SJSA1 (cell line): ENCODE results near the gene KRTAP5-4. TPM values are rescaled to one million over a fixed set of nuclear protein-coding genes. Genes with fewer than 3 reads are reported as not detected.
"Not testable (repeated sequence)": the region's sequence is repeated elsewhere in the genome, so short reads cannot be mapped to it uniquely, and the experiment has no call there.

Source experiments
- DNase-seq, 2 experiments: peaks; one replicate each; pipeline ENCODE4 v3.0.0-alpha.2; 2015 to 2020; ENCODE audit warnings: low spot score in 2 of 2, low read depth in 1 of 2
- H3K27ac ChIP-seq: fragments of 250-450 bp; sonication (Bioruptor Pico); 2 replicates; pipeline ENCODE4 v1.5.1; 2020; ENCODE audit warnings: mild to moderate bottlenecking, moderate library complexity
- H3K27me3 ChIP-seq: fragments of 250-450 bp; sonication (Bioruptor Pico); replicated peaks from 2 replicates; pipeline ENCODE4 v1.5.1; 2020; ENCODE audit warnings: mild to moderate bottlenecking, moderate library complexity
- H3K36me3 ChIP-seq: fragments of 250-450 bp; sonication (Bioruptor Pico); 2 replicates; pipeline ENCODE4 v1.5.1; 2020; ENCODE audit warnings: mild to moderate bottlenecking
- H3K4me1 ChIP-seq: fragments of 250-450 bp; sonication (Bioruptor Pico); replicated peaks from 2 replicates; pipeline ENCODE4 v1.6.1; 2021; ENCODE audit warnings: mild to moderate bottlenecking
- H3K4me3 ChIP-seq: fragments of 250-450 bp; sonication (Bioruptor Pico); 2 replicates; pipeline ENCODE4 v1.5.1; 2020; ENCODE audit warnings: mild to moderate bottlenecking
- H3K9me3 ChIP-seq: fragments of 250-450 bp; sonication (Bioruptor Pico); replicated peaks from 2 replicates; pipeline ENCODE4 v1.5.1; 2020; ENCODE audit warnings: mild to moderate bottlenecking
- total RNA-seq: library from RNA; depleted of rRNA; stranded (reverse); fragments of >200 nt; shearing (Covaris generic); gene quantifications from 2 replicates; pipeline ENCODE4 v1.2.3, GENCODE V29; 2014; rRNA removed

KRTAP5-4 gene
- not detected in 2 replicates for total RNA-seq

- Histone ChIP-seq H3K9me3 (no peaks in the 10 kb centered on the region), H3K27ac (no peak within 1 kb of the TSS), H3K4me1 (no peaks in the 10 kb centered on the region), H3K36me3 (no peaks in the 10 kb centered on the region), H3K27me3 (no peaks in the 10 kb centered on the region), H3K4me3 (no peak within 1 kb of the TSS)
- no peak for DNase-seq
Measured at GRCh38 chr11:1622086-1622485, at the start of gene KRTAP5-4. Gene KRTAP5-4, minus strand, starts transcription at chr11:1622138. Its CDS starts 45 bp downstream, at chr11:1622093.

DNA sequence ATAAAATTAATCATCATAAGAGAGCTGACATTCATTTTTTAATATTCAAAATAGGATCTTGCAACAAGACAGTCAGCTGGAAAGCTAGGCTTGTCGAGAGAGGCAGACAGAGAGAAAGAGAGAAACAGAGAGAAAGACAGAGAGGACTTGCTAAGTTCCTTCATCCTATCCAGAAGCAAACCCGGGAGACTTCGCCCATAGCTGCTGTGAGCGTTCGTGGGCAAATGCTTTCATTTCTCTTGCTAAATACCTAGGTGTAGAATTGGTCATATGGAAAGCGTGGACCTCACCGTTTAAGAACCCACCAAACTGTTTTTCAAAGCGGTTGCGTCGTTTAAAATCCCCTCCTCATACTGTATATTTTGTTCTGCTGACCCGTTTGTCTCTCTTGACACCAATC lies 49.7 kb upstream of the KRTAP5-4 start:
- no peak overlapping the region for H3K4me3 ChIP-seq
- peaks cover 4% of the 10 kb centered on the region; the same call in 1 of the 2 replicates for H3K27me3 ChIP-seq
- no peaks in the 10 kb centered on the region for H3K4me1 ChIP-seq
- H3K9me3 ChIP-seq, result no peaks in the 10 kb centered on the region
- H3K36me3 ChIP-seq, result no peaks in the 10 kb centered on the region
- H3K27ac ChIP-seq, result no peak overlapping the region
- no peak for DNase-seq

GRCh38 chr11:1670905-1671371 lies 49.0 kb upstream of the KRTAP5-4 start:
- Histone ChIP-seq H3K27ac (no peak overlapping the region), H3K4me1 (no peaks in the 10 kb centered on the region), H3K27me3 (peaks cover 4% of the 10 kb centered on the region; the same call in 1 of the 2 replicates), H3K9me3 (no peaks in the 10 kb centered on the region), H3K4me3 (no peak overlapping the region), H3K36me3 (no peaks in the 10 kb centered on the region)
- no peak for DNase-seq

- DNase-seq, H3K27me3 ChIP-seq, H3K4me3 ChIP-seq, H3K36me3 ChIP-seq, H3K27ac ChIP-seq, H3K4me1 ChIP-seq, H3K9me3 ChIP-seq: not testable (repeated sequence)
Measured at GRCh38 chr11:1670457-1670856, 48.5 kb upstream of the KRTAP5-4 start.

GRCh38 chr11:1669546-1670218 lies 47.7 kb upstream of the KRTAP5-4 start:
- no peaks in the 10 kb centered on the region for H3K9me3 ChIP-seq
- H3K4me3 ChIP-seq, result no peak overlapping the region
- no peak overlapping the region for H3K27ac ChIP-seq
- H3K27me3 ChIP-seq, result 0 out of 2 replicates have a peak, but pooled peaks cover 4% of the 10 kb centered on the region
- DNase-seq, result no peak
- H3K4me1 ChIP-seq, result no peaks in the 10 kb centered on the region
- no peaks in the 10 kb centered on the region for H3K36me3 ChIP-seq

- Histone ChIP-seq H3K27me3 (0 out of 2 replicates have a peak, but pooled peaks cover 4% of the 10 kb centered on the region), H3K9me3 (no peaks in the 10 kb centered on the region)
Measured at GRCh38 chr11:1668911-1669473, 47.1 kb upstream of the KRTAP5-4 start.

GRCh38 chr11:1667906-1668305 lies 46.0 kb upstream of the KRTAP5-4 start:
- no peaks in the 10 kb centered on the region for H3K4me1 ChIP-seq
- no peak overlapping the region for H3K4me3 ChIP-seq
- no peaks in the 10 kb centered on the region for H3K27me3 ChIP-seq
- H3K9me3 ChIP-seq, result no peaks in the 10 kb centered on the region
- no peak overlapping the region for H3K27ac ChIP-seq
- DNase-seq, result no peak
- no peaks in the 10 kb centered on the region for H3K36me3 ChIP-seq

More at GRCh38 chr11:1668911-1669473, 47.1 kb upstream of the KRTAP5-4 start:
- no peaks in the 10 kb centered on the region for H3K36me3 ChIP-seq
- DNase-seq, result no peak
- H3K4me1 ChIP-seq, result no peaks in the 10 kb centered on the region
- no peak overlapping the region for H3K27ac ChIP-seq
- no peak overlapping the region for H3K4me3 ChIP-seq

GRCh38 chr11:1667121-1667850 lies 45.3 kb upstream of the KRTAP5-4 start:
- H3K4me1 ChIP-seq, result no peaks in the 10 kb centered on the region
- H3K27ac ChIP-seq, result no peak overlapping the region
- no peaks in the 10 kb centered on the region for H3K9me3 ChIP-seq

DNA sequence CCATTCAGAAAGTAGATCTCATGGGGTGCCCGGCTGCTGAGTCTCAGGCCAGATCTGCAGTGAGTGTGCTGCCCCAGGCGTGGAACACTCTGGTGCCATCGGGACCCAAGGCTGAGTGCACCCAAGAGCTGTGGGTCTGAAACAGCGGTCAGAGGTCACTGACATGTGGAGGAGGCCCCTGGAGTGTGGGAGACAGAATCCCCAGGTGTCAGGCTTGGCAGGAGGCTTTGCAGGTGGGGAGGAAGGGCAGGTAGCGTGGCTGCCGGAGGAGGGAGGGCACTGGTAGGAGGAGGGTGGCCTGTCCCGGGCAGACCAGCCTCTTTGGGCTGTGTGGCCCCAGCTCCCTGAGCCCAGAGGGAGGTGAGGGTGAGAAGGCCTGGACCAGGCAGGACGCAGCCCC lies 43.4 kb upstream of the KRTAP5-4 start:
- H3K36me3 ChIP-seq, result no peaks in the 10 kb centered on the region
- no peak overlapping the region for H3K27ac ChIP-seq
- DNase-seq, result no peak
- no peaks in the 10 kb centered on the region for H3K27me3 ChIP-seq
- no peaks in the 10 kb centered on the region for H3K9me3 ChIP-seq
- H3K4me1 ChIP-seq, result no peaks in the 10 kb centered on the region
- no peak overlapping the region for H3K4me3 ChIP-seq

More at GRCh38 chr11:1667121-1667850, 45.3 kb upstream of the KRTAP5-4 start:
- DNase-seq, result no peak
- Histone ChIP-seq H3K36me3 (no peaks in the 10 kb centered on the region), H3K27me3 (no peaks in the 10 kb centered on the region), H3K4me3 (no peak overlapping the region)

DNA sequence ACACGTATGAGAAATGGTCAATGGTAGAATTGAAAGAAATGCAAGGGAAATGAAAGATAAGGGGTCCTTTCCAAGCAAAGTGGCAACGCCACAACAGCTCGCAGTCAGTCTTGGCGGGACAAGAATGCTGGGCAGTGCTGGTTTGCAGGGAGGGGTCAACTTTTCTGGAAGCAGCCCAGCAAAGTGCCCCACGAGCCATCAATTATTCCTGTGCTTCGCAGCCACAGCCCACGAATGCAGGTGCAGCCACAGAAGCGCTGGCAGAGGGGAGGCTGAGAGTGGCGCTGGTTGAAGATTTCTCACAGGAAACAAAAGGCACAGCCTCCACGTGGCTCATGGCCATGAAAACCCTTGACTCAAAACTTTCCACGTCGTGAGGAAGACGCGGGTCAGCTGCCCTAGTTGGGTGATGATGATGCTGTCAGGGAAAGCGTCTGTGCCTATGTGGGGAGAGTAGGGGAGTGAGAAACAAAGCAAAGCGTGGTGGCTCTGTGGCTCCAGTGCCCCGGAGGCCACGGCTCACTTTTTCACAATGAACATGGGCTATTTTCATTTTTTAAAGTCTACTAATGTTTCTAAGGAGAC lies 40.9 kb upstream of the KRTAP5-4 start:
- not testable (repeated sequence) for H3K4me3 ChIP-seq, H3K4me1 ChIP-seq, H3K27me3 ChIP-seq, H3K36me3 ChIP-seq, H3K9me3 ChIP-seq, DNase-seq, H3K27ac ChIP-seq

DNA sequence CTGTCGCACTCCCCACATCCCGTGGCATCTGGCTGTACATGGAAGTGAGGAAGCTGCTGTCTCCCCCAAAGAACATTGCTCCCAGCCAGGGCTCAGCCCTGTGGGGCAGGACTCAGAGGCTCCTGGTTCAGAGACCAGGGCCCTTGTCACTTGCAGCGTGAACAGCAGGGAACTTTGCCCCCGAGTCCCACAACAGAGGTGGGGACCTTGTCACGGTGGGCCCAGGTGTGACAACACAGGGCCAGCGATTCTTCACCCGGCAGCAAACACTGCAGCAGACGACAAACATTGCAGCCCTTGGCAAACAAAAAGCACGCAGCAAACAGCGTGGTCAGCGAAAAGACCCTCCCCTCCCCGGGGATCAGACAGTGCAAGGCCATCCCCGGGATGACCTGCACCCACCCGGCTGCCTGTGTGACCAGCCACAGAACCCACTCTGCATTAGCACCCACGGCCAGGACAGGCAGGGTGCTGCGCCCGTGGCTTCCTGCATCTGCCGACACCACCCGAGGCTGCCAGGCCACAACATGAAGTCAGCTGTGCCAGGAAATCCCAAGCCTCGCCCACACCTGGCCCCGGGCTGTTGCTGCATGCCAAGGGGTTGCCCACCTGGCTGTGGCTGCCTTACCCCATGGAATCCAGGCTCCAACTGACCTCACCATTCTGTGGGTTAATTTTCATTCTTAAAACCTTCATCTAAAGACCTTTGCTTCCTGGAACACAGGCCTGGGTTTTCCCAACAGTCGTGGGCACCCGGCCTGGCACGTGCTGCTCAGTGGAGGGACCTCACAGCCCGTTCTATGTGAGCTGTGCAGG lies 39.7 kb upstream of the KRTAP5-4 start:
- not testable (repeated sequence) for DNase-seq, H3K27ac ChIP-seq, H3K9me3 ChIP-seq, H3K27me3 ChIP-seq, H3K36me3 ChIP-seq, H3K4me1 ChIP-seq, H3K4me3 ChIP-seq

- no peaks in the 10 kb centered on the region for H3K4me1 ChIP-seq
- H3K27ac ChIP-seq, result no peak overlapping the region
Measured at GRCh38 chr11:1660111-1660867, 38.4 kb upstream of the KRTAP5-4 start.

GRCh38 chr11:1659506-1659905 lies 37.6 kb upstream of the KRTAP5-4 start:
- no peaks in the 10 kb centered on the region for H3K27me3 ChIP-seq
- H3K4me1 ChIP-seq, result no peaks in the 10 kb centered on the region
- H3K36me3 ChIP-seq, result no peaks in the 10 kb centered on the region
- H3K9me3 ChIP-seq, result no peaks in the 10 kb centered on the region
- DNase-seq, result no peak
- no peak overlapping the region for H3K4me3 ChIP-seq
- no peak overlapping the region for H3K27ac ChIP-seq

More at GRCh38 chr11:1660111-1660867, 38.4 kb upstream of the KRTAP5-4 start:
- no peak overlapping the region for H3K4me3 ChIP-seq
- DNase-seq, result no peak
- H3K9me3 ChIP-seq, result no peaks in the 10 kb centered on the region
- no peaks in the 10 kb centered on the region for H3K27me3 ChIP-seq
- H3K36me3 ChIP-seq, result no peaks in the 10 kb centered on the region
